Measurements from ENCODE around the gene MAP2K7.

DNA sequence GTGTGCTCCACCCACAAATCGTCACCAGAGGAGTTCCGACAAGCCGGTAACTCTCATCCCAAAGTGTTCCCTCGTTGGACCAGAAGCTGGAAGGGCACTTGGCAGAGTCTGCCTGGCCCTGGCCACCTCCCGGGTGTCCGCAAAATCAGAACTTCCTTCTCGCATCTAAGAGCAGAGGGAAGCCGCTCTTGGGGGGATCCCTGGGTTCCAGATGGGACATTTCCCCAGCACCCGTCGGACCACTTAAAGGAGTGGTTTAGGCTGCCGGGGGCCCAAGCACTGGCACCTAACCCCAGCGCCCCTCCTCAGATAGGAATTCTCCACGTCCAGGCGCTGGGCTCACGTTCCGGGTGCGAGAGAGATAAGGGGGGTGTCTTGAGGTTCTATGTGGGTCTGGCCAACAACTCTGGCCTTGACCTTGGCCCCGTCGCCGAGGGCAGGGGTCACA lies 857 bp upstream of the MAP2K7 start:
- TF ChIP-seq POLR2A (IDR thresholded peaks at IDR 0.05) = no peak
- TF ChIP-seq, protein P1, sequence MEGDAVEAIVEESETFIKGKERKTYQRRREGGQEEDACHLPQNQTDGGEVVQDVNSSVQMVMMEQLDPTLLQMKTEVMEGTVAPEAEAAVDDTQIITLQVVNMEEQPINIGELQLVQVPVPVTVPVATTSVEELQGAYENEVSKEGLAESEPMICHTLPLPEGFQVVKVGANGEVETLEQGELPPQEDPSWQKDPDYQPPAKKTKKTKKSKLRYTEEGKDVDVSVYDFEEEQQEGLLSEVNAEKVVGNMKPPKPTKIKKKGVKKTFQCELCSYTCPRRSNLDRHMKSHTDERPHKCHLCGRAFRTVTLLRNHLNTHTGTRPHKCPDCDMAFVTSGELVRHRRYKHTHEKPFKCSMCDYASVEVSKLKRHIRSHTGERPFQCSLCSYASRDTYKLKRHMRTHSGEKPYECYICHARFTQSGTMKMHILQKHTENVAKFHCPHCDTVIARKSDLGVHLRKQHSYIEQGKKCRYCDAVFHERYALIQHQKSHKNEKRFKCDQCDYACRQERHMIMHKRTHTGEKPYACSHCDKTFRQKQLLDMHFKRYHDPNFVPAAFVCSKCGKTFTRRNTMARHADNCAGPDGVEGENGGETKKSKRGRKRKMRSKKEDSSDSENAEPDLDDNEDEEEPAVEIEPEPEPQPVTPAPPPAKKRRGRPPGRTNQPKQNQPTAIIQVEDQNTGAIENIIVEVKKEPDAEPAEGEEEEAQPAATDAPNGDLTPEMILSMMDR (IDR thresholded peaks at IDR 0.05) = no peak

Measured in transverse colon (tissue), 3 donors.